Progenitor cell of endocrine pancreas (in vitro differentiated cells): ENCODE results near the gene REG3G. TPM values are rescaled to one million over a fixed set of nuclear protein-coding genes. Genes with fewer than 3 reads are reported as not detected.

Experiments
- DNase-seq: peaks from one replicate; pipeline ENCODE4 v3.0.0; 2021; ENCODE audit warnings: low spot score; ENCODE audit not compliant: unreplicated experiment
- H3K27ac Mint-ChIP-seq: 2 replicates; pipeline ENCODE4 v1.8.0; 2021; ENCODE audit warnings: mild to moderate bottlenecking, moderate library complexity, mixed read lengths
- H3K27me3 Mint-ChIP-seq: 2 replicates; pipeline ENCODE4 v1.8.0; 2021; ENCODE audit warnings: mixed read lengths
- H3K36me3 Mint-ChIP-seq: 2 replicates; pipeline ENCODE4 v1.8.0; 2022; ENCODE audit warnings: mixed read lengths; ENCODE audit not compliant: insufficient read depth
- H3K4me1 Mint-ChIP-seq: 2 replicates; pipeline ENCODE4 v1.8.0; 2021; ENCODE audit warnings: low read depth, mixed read lengths
- H3K4me3 Mint-ChIP-seq: 2 replicates; pipeline ENCODE4 v1.8.0; 2021; ENCODE audit warnings: low read depth, mild to moderate bottlenecking, moderate library complexity, mixed read lengths
- H3K9me3 Mint-ChIP-seq: 2 replicates; pipeline ENCODE4 v1.8.0; 2021; ENCODE audit warnings: low read depth, mixed read lengths
- CTCF ChIP-seq: fragments of 200-600 bp; sonication (generic); IDR thresholded peaks from one replicate; pipeline ENCODE4 v1.5.0; 2021; ENCODE audit warnings: antibody characterized with exemption, mild to moderate bottlenecking; ENCODE audit not compliant: unreplicated experiment
- long read RNA-seq: library from polyadenylated mRNA; unstranded; transcript quantifications from one replicate; pipeline ENCODE4 v2.0.0, GENCODE V29; 2020
- total RNA-seq: library from RNA; stranded (reverse); gene quantifications from 2 replicates; pipeline ENCODE4 v1.2.1, GENCODE V29; 2021

The REG3G gene
- total RNA-seq, result not detected in 2 replicates
- long read RNA-seq, result 0 reads

GRCh38 chr2:79025421-79025820 is at the start of gene REG3G:
Gene REG3G (plus strand): TSS chr2:79025702. CDS start chr2:79026094, 392 bp downstream.
- no peak for DNase-seq
- Mint-ChIP-seq H3K4me3 (no peak within 1 kb of the TSS), H3K27ac (no peak within 1 kb of the TSS), H3K4me1 (no peaks in the 10 kb centered on the region), H3K36me3 (no peaks in the 10 kb centered on the region), H3K27me3 (peaks cover 2% of the 10 kb centered on the region), H3K9me3 (peaks cover 3% of the 10 kb centered on the region)
- no peak for TF ChIP-seq CTCF

GRCh38 chr2:78977661-78978145 is 47.8 kb upstream of the REG3G start:
- Mint-ChIP-seq H3K4me1 (peaks cover 8% of the 10 kb centered on the region), H3K4me3 (no peak overlapping the region), H3K9me3 (peaks cover 3% of the 10 kb centered on the region), H3K36me3 (no peaks in the 10 kb centered on the region), H3K27ac (no peak overlapping the region), H3K27me3 (peaks cover 3% of the 10 kb centered on the region)
- no peak for TF ChIP-seq CTCF
- DNase-seq, result no peak

DNA sequence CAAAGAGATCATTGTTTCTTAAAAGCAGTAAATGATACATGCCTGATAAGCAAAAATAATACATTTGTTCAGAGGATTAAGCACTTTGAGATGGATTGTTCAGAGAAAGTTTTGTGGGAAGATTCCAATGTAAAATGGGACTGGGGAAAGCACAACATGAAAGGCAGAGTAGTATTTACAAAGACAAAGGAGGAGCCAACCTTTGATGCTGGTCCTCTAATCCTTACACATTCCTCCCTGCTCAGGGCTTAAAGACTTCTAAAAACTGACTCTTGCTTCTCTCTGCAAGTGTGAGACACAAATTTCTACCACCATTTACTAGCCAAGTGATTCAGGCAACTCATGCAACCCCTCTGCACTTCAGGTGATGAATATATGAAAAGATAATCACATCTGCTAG is 47.2 kb upstream of the REG3G start:
- H3K4me1 Mint-ChIP-seq, result peaks cover 13% of the 10 kb centered on the region
- peaks cover 3% of the 10 kb centered on the region for H3K27me3 Mint-ChIP-seq
- H3K27ac Mint-ChIP-seq, result no peak overlapping the region
- DNase-seq, result no peak
- no peak overlapping the region for H3K4me3 Mint-ChIP-seq
- no peak for TF ChIP-seq CTCF
- no peaks in the 10 kb centered on the region for H3K36me3 Mint-ChIP-seq
- peaks cover 3% of the 10 kb centered on the region for H3K9me3 Mint-ChIP-seq

DNA sequence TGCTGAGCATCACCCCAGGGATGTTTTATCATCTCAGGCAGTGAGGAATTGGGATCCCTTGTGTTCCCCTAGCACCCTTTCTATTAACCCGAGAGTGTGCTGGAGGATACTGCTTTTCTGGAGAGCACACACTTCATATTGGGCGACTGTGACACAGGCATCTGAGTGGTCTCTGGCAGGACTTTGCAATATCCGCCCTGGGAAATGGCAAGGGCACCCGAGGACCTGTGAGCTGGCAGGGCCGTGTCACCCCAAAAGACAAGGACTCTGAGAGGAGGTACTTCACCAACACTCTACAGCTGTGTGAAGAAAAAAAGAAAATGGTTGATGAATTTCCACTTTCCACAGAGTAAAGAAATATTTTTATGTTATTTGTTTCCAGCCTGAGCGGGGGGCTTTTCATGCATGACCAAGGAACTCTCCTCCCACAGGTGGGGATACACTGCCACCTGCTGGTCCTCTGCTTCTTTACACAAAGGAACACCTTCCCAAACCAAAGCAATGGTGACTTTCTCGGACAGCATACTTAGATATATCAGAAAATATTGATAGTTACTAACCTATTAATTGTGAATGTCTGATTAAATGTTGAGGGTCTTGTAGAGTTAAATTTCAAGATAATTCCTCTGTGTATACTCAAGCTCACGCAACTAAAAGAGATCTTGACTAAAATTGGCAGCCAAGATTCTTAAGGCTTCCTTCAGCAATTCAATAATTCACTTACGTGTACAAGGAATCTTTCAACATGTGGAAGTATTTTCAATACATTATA is 45.9 kb upstream of the REG3G start:
- peak; percentile 96 for TF ChIP-seq CTCF

DNA sequence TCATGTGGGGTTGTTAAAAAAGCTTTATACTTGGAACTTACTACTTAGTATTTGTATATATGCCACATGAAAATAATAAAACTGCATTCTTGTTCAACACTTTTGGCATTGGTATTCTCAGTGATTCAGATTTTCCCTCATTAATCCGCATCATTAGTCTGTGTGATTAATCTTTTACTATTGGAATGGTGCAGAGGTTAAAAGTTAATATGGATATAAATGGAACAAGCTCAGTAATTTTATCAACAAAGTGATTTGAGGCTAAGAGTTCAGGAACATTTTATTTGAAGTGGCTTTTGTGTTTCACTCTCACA is 45.4 kb upstream of the REG3G start:
- DNase-seq, result no peak
- TF ChIP-seq CTCF, result no peak
- H3K4me1 Mint-ChIP-seq, result peaks cover 13% of the 10 kb centered on the region
- no peak overlapping the region for H3K4me3 Mint-ChIP-seq
- no peak overlapping the region for H3K27ac Mint-ChIP-seq
- H3K36me3 Mint-ChIP-seq, result no peaks in the 10 kb centered on the region
- no peaks in the 10 kb centered on the region for H3K9me3 Mint-ChIP-seq
- peaks cover 3% of the 10 kb centered on the region for H3K27me3 Mint-ChIP-seq

More for the DNA sequence above, 45.9 kb upstream of the REG3G start:
- peaks cover 13% of the 10 kb centered on the region for H3K4me1 Mint-ChIP-seq
- no peaks in the 10 kb centered on the region for H3K36me3 Mint-ChIP-seq
- no peak overlapping the region for H3K27ac Mint-ChIP-seq
- H3K4me3 Mint-ChIP-seq, result no peak overlapping the region
- H3K27me3 Mint-ChIP-seq, result peaks cover 3% of the 10 kb centered on the region
- DNase-seq, result peak; percentile 72
- H3K9me3 Mint-ChIP-seq, result peaks cover under 1% of the 10 kb centered on the region
